ENCODE results near the gene SMPD1. TPM values are rescaled to one million over a fixed set of nuclear protein-coding genes. Genes with fewer than 3 reads are reported as not detected.
A peak's percentile ranks its signal among the peaks of the same experiment; 100 is the strongest.

Gene SMPD1
- total RNA-seq, 1 donor from 2014 or later: 27.1 TPM

DNA sequence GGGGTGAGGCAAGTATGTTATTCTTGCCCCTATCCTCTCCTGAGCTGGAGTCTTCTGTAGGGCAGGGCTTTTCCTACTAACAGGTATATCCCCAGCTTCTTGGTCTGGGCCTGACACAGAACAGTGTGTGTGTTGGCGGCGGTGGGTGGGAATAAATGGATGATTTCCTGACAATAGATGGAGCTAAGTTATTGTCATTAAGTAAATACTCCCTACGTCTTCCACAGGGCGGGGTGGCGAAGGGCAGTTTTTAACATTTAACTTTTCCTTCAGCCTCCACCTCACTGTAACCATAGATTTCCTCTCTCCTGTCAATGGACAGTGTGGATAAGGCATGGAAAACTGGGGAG, 11.7 kb upstream of the SMPD1 start:
- no peak for DNase-seq (ENCODE audit: low spot score in 2 of 2, unreplicated experiment in 2 of 2)
- Mint-ChIP-seq H3K27ac (no peak overlapping the region), H3K4me1 (peaks cover 13% of the 10 kb centered on the region), H3K4me3 (no peak overlapping the region), H3K27me3 (ENCODE audit: low read depth) (peaks cover 9% of the 10 kb centered on the region), H3K36me3 (no peaks in the 10 kb centered on the region), H3K9me3 (no peaks in the 10 kb centered on the region)
- TF ChIP-seq, protein P1, sequence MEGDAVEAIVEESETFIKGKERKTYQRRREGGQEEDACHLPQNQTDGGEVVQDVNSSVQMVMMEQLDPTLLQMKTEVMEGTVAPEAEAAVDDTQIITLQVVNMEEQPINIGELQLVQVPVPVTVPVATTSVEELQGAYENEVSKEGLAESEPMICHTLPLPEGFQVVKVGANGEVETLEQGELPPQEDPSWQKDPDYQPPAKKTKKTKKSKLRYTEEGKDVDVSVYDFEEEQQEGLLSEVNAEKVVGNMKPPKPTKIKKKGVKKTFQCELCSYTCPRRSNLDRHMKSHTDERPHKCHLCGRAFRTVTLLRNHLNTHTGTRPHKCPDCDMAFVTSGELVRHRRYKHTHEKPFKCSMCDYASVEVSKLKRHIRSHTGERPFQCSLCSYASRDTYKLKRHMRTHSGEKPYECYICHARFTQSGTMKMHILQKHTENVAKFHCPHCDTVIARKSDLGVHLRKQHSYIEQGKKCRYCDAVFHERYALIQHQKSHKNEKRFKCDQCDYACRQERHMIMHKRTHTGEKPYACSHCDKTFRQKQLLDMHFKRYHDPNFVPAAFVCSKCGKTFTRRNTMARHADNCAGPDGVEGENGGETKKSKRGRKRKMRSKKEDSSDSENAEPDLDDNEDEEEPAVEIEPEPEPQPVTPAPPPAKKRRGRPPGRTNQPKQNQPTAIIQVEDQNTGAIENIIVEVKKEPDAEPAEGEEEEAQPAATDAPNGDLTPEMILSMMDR (IDR thresholded peaks at IDR 0.05; ENCODE audit: unreplicated experiment): no peak

DNA sequence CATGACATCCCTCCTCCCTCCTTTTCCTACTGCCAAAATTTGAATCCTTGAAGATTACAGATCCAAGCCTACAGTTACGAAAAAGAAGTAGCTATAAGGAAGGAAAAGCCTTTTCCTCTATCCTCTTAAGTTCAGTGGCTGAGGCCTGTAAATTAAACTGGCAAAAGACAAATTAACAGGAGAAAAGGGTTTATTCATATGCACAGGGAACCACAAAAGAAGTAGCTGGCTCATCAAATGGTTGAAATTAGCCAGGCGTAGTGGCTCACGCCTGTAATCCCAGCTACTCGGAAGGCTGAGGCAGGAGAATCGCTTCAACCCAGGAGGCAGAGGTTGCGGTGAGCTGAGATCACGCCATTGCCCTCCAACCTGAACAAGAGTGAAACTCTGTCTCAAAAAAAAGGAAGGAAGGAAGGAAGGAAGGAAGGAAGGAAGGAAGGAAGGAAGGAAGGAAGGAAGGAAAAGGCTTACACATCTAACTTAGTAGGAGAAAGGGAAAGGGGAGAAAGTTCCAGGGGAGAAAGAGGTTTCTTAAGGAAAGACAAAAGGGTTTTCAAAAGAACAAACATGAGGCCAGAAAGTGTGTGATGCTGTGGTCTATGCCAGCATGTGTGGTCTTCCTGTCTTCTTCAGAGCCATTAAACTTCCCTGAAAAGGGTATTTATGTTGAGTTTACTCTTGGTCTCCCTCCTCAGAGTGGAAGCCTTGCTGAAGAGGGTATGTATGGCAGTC, 5.1 kb upstream of the SMPD1 start:
- no peak overlapping the region for H3K27ac Mint-ChIP-seq
- H3K36me3 Mint-ChIP-seq: no peaks in the 10 kb centered on the region
- no peaks in the 10 kb centered on the region for H3K9me3 Mint-ChIP-seq

DNA sequence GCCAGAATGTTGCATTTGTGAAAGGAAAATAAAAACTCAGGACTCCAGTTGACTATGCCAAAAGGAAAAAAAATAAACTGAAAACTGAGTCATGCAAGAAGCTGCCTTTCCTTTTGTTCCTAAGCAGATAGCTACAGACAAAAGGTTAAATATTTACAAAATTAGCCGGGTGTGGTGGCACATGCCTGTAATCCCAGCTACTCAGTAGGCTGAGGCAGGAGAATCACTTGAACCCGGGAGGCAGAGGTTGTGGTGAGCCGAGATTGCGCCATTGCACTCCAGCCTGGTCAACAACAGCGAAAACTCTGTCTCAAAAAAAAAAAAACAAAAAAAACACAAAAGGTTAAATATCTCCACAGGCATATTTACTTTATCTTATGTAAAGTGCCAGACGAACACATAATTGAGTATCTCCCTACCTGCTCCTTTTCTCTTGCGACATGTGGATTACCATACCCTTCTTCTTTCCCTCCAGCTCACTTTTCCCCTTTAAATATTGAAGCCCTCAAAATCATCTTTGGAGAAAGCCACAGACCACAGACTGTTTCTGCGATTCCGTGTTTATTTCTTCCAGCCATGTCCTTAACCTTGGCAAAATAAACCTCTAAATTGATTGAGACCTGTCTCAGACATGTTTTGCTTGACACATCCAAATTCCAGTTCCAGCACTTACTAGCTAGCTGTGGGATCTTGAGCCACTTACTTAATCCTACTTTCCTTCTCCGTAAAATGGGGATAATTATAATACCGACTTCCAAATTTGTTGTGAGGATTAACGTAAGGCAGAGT, 2.3 kb upstream of the SMPD1 start:
- Mint-ChIP-seq H3K36me3 (peaks cover 2% of the 10 kb centered on the region), H3K4me3 (no peak overlapping the region), H3K9me3 (no peaks in the 10 kb centered on the region), H3K27me3 (ENCODE audit: low read depth) (no peaks in the 10 kb centered on the region), H3K27ac (no peak overlapping the region), H3K4me1 (peaks cover 19% of the 10 kb centered on the region)
- TF ChIP-seq, protein P1 (IDR thresholded peaks at IDR 0.05; ENCODE audit: unreplicated experiment): no peak
- no peak for DNase-seq (ENCODE audit: low spot score in 2 of 2, unreplicated experiment in 2 of 2)

More for the DNA sequence above, 5.1 kb upstream of the SMPD1 start:
- TF ChIP-seq, protein P1 (IDR thresholded peaks at IDR 0.05; ENCODE audit: unreplicated experiment): no peak
- Mint-ChIP-seq H3K4me1 (peaks cover 22% of the 10 kb centered on the region), H3K27me3 (ENCODE audit: low read depth) (no peaks in the 10 kb centered on the region), H3K4me3 (no peak overlapping the region)
- DNase-seq (ENCODE audit: low spot score in 2 of 2, unreplicated experiment in 2 of 2): no peak

DNA sequence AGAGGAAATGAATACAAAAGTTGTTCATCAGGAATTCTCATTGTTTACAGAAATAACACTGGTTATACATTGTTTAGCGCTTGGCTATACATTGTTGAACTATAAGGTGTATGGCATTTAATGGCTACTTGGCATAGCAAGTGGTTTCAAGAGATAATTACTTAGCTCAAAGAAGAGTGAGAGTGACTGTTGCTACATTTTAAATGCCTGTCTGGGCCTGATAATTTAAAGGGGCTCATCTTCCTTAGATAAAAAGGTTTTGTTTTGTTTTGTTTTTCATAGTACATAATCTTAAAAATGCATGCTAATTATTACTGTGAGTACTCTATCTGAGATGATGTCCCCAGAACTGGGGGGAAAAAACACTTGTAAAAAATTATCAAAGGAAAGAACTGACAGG, 1.5 kb upstream of the SMPD1 start:
- Mint-ChIP-seq H3K4me3 (no peak overlapping the region), H3K27ac (no peak overlapping the region)

DNA sequence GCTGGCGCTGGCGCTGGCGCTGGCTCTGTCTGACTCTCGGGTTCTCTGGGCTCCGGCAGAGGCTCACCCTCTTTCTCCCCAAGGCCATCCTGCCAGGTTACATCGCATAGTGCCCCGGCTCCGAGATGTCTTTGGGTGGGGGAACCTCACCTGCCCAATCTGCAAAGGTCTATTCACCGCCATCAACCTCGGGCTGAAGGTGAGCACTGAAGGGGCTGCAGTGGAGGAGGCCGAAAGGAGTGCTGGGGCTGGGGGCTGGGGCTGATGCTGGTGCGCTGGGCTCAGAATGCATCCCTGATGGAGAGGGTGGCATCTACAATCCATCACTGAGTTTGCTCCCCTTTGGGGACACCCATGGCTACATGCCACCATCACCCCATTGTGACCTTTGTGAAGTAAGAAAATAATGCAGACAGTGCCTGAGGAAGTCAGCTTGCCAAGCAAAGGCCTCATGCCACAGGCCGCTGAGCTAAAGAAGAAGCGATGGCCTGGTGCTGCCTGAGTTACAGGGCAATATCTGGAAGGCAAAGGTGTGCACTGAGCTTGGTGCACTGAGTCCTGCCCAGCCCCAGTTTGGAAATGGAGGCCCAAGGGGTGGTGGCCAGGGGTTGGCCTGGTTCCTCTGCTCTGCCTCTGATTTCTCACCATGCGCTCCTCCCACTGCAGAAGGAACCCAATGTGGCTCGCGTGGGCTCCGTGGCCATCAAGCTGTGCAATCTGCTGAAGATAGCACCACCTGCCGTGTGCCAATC, 620 bp downstream of the SMPD1 start:
- Mint-ChIP-seq H3K27me3 (ENCODE audit: low read depth) (no peaks in the 10 kb centered on the region), H3K9me3 (no peaks in the 10 kb centered on the region), H3K27ac (peak overlapping the region; percentile 64), H3K36me3 (peaks cover 4% of the 10 kb centered on the region), H3K4me3 (peak overlapping the region; percentile 83), H3K4me1 (peaks cover 15% of the 10 kb centered on the region)
- TF ChIP-seq, protein P1 (IDR thresholded peaks at IDR 0.05; ENCODE audit: unreplicated experiment): no peak
- no peak for DNase-seq (ENCODE audit: low spot score in 2 of 2, unreplicated experiment in 2 of 2)

More for the DNA sequence above, 1.5 kb upstream of the SMPD1 start:
- H3K4me1 Mint-ChIP-seq: peaks cover 16% of the 10 kb centered on the region
- H3K9me3 Mint-ChIP-seq: no peaks in the 10 kb centered on the region
- peaks cover 2% of the 10 kb centered on the region for H3K36me3 Mint-ChIP-seq
- DNase-seq (ENCODE audit: low spot score in 2 of 2, unreplicated experiment in 2 of 2): no peak
- no peaks in the 10 kb centered on the region for H3K27me3 Mint-ChIP-seq (ENCODE audit: low read depth)
- TF ChIP-seq, protein P1 (IDR thresholded peaks at IDR 0.05; ENCODE audit: unreplicated experiment): no peak

All from mesothelial cell of epicardium (in vitro differentiated cells).